HG03045 (cell line): ENCODE results near the gene CAMTA1.
"Not testable (repeated sequence)": the region's sequence is repeated elsewhere in the genome, so short reads cannot be mapped to it uniquely, and the experiment has no call there.

Experiments used
- ATAC-seq: cut with Tn5 transposase; IDR thresholded peaks from one replicate; pipeline ENCODE4 v1.9.1; 2021; ENCODE audit warnings: mild to moderate bottlenecking, moderate library complexity; ENCODE audit not compliant: unreplicated experiment

Gene CAMTA1

DNA sequence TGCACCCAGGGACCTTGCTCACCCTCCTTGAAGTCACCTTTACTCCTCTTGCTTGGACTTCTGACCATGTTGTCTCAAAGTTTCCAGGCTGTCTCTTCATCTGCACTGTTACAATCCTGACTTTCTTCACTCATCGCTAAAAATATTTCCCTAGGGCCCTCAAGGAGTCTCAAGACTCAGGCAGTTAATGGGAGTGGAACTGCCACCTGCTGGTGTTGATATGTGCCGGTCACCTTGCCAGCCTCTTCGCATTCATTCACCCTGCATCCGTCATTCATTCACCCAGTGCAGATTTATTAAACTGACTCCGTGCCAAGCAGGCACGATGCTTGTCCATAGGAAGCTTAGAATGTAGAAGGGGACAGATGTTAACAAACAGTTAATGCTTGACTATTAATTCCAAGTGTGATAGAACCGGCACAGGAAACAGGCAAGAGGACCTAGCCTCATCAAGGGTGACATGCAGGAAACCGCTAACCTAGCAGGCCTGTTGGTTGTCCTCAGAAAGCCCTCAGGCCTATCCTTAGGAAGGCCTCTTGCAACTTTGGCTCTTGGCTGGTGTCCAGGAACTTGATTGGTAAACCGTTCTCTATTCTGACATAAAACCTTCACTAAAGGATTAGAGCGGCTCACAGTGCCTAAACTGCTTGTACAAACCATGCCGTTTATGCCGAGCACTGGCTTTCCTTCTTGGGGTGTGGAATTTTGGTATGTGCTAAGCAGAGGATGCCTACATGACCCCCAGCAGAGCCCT lies 342.2 kb downstream of the CAMTA1 start:
- no peak for ATAC-seq

DNA sequence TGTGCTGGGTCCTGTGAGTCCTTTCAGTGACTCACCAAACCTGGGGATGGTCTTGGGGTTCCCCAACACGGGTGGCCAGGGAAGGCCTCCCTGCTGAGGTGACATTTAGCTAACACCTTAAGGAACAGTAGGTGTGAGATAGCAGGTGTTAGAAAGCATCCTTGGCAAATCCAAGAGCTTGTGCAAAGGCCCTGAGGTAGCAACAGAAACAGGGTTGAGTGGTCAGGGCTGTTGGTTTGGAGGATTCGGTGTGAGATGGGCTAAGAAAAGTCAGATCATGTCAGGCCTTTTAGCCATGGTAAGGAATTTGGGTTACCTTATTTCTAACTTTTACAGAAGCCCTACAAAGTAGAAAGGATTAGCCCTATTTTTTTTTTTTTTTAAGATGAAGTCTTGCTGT lies 343.0 kb downstream of the CAMTA1 start:
- no peak for ATAC-seq

DNA sequence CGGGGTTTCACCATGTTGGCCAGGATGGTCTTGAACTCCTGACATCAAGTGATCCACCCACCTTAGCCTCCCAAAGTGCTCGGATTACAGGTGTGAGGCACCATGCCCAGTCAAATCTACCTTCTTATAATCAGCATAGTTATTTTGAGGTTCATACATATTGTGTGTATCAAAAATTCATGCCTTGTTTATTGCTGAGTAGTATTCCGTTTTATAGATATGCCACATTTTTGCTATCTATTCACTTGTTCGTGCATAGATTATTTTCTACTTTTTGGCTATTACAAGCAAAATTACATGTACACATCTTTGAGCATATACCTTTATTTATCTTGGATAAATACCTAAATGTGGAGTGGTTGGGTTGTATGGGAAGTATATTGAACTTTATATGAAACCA lies 344.9 kb downstream of the CAMTA1 start:
- ATAC-seq, result no peak

DNA sequence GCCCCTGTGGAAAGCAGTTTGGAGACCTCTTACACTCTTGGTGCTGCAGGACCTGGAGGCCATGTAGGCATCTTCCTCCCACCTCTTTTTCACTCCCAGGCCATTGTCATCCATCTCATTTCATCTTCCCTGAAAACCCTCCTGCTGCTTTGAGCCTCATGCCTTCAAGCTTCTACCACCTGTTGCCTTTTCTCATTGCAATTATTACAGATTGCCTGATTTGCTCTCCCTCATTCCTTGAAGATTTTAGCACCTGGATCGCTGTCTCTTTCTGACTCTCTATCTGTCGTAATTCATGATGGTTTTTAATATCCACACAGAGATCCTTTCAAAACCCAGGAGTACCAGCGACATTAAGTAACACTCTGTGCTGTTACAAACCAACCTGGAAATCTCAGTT lies 350.2 kb downstream of the CAMTA1 start:
- no peak for ATAC-seq

DNA sequence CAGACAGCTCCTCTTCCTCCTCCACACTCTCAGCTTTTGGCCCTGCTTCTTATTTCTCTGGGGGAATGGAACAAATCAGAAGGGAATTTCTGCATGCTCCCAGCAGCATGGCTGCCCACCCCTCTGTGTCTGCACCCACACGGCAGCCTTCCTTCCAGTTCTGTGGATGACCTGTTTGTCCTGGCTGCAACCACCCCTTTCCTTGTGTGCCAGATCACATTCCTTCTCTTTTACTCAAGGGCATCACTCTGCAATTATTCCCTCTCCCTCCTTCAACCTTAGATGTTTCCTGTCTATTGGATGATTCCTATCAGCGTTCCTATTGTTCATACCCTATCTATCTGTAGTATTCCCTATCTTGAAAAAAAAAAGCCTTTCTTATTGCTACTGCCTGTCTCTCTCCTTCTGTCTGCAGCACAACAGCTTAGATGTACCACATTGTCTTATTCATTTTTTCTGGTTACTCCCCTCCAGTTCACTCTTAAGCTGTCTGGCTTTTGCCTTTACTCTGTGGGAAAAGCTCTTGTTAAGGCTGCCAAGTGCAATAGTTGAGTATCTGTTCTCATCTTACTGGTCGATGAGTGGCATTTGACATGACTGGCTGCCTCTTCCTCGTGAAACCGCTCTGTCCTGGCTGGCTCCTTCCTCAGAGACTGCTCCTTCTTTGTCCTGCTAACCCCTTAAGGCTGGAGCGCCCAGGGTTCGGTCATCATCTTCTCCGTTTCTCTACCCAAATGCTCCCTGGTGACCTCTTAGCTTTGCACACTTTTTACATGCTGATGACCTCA lies 351.1 kb downstream of the CAMTA1 start:
- no peak for ATAC-seq

DNA sequence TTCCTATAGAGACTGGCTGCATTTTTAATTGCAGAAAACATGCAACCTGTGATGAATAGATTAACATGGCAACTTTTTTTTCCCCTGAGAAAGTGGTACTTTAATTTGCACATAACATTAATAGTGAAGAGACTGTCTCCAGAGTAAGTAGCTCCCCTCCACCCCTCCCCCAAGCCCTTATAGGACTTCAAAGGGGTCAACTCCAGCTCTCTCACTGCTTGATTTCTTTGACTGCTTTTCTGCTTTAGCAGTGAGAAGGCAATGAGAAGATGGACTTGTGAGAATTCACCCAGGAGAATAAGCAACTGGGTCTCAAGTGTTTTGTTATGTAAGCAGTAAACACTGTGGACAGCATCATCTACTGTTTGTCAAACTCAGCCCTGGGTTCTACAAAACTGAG lies 355.0 kb downstream of the CAMTA1 start:
- no peak for ATAC-seq

DNA sequence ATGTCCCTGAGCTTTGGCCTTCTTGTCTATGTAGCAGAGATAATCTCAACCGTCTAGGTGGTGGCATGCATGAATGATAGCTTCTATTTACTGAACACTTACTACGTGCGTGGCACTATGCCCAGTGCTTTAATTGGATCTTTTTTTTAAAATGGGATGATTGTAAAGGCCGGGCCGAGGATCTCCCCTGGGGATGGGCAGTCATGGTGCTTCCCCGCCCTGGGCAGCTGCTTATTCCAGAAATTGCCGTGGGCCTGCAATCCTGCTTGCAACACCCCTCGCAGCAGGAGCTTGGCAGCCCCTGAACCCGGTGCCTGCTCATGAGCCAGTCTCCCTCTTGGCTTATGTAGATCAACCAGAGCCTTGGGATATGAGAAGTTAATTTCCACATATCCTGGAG lies 360.7 kb downstream of the CAMTA1 start:
- ATAC-seq, result no peak

DNA sequence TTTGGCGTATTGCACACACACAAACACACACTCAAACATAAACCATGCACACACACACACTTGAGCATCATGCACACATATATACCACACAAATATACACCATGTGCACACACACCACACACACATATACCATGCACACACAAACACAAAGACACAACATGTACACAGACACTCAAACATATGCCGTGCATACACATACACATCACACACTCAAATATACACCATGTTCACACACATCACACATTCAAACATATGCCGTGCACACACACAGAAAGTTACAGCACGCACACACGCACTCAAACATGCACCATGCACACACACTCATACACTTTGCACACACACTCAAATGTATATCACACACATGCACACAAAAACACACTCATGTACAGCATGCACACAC lies 361.5 kb downstream of the CAMTA1 start:
- ATAC-seq, result no peak

DNA sequence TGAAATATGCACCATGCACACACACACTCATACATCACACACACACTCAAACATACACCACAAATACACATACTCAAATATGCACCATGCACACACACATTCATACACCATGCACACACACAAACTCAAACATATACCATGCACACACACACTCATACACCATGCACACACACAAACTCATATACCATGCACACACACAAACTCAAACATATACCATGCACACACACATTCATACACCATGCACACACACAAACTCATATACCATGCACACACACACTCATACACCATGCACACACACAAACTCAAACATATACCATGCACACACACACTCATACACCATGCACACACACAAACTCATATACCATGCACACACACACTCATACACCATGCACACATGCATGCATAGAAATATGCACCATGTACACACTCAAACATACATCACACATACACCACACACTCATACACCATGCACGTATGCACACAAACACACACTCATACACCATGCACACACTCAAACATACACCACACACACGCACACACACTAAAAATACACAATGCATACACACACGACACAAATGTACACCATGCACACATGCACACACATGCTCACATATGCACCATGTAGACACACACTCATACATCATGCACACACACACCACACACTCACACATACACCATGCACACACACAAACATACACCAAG lies 362.5 kb downstream of the CAMTA1 start:
- not testable (repeated sequence) for ATAC-seq

DNA sequence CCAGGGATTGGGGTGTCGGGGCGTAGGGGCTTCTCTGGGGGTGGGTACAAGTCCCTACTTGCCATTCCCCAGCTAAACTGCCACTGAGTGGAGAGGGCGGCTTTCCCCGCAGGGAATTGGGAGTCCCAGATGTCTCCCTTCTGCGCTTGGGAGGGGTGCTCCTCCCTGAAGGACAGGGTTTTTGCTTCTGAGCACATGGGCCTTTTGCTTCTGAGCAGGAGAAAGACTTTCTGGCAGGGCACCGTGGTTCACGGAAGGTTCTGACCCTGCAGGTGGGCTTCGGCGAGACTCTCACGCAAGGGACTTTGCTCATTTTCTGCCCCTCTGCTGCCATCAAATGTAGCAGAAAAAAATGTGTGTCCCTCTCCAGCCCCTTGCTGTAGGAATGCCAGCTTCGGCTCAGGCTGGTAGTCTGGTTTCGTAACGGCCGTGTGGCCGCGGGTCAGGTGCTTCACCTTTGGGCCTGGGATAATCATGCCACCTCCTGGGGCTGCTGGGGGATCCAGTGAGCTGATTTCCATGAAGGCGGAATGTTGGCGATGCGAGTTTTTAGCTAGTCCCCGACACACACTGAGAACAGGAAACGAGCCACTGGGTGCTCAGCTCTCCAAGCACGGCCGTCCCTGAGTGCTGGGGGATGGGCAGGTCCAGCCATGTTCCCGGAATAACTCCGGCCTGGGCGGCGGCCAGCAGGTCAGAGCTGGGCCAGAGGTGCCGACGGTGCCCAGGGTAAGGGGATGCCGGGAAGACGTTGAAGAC lies 364.0 kb downstream of the CAMTA1 start:
- no peak for ATAC-seq

DNA sequence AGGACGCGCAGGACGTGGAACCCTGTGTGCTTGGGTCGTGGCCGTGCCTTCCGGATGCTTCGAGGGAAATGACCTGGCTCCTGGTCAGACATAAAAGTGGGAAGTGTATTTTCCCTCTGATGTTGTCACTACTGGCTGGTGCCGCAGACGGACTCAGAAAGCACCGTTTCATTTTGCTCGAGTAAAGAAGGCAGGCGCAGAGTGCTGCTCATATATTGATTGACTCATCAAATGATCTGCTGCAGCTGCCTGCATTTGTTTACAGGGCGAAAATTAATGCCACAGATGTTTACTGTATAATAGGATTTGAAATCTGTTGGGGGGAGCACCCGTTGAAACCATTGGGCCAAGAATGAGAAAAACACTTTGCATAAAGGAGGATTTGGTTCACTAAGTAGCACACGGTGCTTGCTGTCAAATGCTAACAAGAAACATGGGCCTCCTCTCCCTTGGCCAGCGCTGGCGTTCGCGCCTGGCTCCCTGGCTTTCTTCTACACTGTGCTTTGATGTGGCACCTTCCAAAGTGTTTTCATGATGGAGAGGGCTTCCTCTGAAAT lies 365.5 kb downstream of the CAMTA1 start:
- ATAC-seq, result no peak

DNA sequence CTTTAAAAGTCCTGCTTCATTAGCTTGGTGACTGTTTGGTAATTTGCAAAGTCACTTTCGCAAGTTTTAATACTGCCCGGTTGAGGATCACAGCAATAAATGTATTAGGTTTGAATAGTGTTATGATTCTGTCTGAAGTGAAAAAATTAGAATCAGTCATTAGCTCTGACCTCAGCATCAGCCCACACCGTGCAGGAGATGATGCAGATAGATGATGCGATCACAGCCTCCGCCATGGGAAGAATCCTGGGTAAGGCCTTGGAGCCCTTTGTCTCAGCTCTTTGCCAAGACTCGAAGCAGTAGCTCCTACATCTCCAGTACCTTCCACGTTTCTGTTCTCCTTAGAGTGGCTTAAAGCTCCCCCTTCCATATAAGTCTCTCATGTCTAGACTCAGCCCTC lies 366.7 kb downstream of the CAMTA1 start:
- no peak for ATAC-seq

DNA sequence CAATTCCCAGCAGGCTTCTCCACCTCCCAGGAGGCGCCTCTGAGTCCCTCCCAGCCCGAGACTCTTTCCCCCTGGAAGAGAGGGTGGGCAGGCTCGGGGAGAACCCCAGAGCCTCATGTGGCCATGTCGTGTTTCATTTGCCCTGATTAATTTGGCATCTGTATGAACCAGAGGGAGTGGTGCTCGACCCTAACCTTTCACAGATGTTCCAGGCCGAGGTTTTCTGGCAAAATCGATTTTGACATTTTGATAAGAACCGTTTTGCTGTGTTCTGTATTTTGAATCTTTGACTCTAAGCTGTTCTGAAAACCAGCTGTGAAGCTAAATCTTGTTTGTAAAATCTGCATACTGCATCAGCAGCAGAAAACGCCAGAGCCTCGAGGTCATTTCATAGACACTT lies 367.4 kb downstream of the CAMTA1 start:
- no peak for ATAC-seq

DNA sequence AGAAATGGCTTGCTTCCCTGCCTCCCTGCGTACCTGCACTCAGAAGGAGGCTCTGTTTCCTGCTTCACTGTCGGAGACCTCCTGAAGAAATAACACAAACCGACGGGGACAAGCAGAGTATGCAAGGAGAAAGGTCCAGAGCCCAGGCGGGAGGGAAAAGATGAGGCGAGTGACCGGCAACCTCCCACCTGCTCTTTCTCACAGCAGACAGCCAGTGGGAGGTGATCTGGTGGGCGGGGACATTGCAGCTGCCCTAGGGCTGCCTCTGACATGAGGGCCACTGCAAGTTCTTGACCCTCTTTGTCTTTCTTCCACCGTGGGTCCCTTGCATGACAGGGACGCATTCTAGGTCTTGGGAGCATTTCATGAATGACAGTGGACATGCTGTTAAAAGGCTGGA lies 368.2 kb downstream of the CAMTA1 start:
- ATAC-seq, result no peak

DNA sequence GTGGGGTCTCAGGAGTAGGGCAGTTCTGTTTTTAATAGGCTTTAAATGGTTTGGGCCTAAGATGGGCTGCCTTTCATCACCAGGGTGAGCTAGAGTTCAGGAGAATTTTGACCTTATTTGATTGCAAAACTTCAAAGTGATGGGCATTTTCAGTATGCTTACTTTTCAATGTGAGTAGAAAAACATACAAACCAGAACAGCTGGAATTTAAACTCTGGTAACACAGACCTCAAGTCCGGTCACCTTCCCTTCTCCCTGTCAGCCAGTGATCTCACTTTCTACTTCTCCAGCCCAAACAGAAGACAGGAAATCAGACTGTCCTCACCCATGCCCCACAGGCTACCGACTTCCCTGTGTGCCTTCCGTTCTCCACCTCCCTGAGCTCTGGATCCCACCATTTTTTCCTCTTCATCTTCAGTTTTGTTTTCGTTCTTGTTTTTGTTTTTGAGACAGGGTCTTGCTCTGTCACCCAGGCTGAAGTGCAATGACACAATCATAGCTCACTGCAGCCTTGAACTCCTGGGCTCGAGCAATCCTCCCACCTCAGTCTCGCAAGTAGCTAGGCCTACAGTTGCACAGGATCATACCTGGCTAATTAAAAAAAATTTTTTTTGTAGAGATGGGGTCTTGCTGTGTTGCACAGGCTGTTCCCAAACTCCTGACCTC lies 374.0 kb downstream of the CAMTA1 start:
- ATAC-seq, result no peak

DNA sequence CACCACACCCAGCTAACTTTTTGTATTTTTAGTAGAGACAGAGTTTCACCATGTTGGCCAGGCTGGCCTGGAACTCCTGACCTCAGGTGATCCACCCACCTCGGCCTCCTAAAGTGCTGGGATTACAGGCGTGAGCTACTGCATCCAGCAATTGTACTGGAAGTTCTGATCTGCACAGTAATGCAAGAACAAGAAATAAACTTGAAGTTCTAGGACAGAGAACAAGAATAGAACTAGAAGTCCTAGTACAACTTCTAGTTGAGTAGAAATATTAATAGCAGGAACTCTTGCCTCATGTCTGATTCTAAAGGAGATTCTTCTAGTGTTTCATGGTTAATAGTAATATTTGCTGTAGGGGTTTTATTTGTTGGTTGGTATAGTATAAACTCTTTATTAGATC lies 383.3 kb downstream of the CAMTA1 start:
- ATAC-seq, result not testable (repeated sequence)

DNA sequence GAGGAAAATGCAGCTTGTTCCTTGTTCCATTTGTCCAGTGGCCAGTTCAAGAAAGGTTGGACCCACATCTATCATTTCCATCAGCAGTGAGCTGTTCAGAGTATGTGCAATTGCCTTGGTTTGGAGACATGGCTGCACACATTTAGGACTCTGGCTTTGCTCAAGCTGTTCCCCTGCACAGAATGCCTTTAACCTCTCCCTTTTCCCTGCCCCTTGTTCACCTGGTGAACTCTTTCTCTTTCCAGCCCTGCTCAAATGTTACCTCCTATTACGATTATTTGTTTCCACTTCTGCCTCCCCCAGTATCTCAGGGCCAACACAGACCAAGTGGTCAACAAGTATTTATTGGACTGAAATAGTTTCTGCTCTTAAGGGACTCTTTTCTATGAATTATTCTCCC lies 385.9 kb downstream of the CAMTA1 start:
- ATAC-seq, result no peak

DNA sequence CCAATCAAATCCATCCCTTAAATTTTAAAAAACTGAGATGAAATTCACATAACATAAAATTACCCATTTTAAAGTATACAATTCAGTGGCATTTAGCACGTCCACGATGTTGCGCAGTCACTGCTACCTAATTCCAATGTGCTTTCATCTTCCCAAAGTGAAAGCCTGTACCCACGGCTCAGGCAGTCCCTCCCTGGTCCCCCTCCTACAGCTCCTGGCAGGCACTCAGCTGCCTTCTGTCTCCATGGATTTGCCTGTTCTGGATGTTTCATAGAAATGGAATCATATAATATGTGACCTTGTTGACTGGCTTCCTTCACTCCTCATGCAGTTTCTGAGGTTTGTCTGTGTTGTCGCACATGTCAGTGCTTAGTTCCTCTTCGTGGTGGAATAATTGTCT lies 386.3 kb downstream of the CAMTA1 start:
- no peak for ATAC-seq

DNA sequence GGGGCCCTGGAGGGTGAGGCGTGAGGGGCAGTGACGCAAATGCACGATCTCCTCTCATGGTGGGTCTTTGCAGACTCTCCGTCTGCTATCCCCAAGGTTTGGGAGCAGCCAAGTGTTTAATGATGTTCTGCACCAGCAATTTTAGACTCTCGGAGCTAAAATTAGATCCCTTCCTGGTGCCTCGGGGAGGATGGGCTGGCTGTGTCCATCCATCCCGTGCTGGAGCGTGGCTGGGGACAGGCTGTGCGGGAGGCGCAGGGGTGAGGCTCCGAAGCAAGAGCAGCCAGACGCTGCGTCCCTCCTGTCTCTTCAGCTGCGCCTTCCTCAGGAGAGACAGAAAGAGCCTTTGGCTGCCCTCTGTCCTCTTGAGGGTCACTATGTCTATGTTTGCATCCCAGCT lies 387.6 kb downstream of the CAMTA1 start:
- ATAC-seq, result no peak

DNA sequence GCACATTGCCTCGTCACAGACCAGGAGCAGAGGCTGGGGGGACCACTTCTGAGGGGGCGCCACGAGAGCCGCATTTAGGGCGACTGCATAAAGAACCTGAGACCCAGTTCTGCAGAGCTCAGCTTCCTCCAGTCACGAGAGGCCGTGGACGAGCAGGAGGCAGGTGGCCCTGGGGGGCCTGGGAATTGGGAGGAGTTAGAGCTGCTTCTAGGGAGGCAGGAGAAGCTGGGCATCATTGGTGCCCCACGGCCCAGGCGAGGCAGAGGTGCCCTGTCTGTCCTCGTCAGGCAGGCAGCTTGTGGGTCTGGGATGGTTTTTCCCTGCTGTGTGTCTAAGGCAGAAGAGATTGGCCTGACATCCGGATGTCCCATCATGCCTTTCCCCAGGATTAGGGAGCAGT lies 389.3 kb downstream of the CAMTA1 start:
- ATAC-seq, result no peak
